ENCODE measurements around the gene TTLL9.

The TTLL9 gene

DNA sequence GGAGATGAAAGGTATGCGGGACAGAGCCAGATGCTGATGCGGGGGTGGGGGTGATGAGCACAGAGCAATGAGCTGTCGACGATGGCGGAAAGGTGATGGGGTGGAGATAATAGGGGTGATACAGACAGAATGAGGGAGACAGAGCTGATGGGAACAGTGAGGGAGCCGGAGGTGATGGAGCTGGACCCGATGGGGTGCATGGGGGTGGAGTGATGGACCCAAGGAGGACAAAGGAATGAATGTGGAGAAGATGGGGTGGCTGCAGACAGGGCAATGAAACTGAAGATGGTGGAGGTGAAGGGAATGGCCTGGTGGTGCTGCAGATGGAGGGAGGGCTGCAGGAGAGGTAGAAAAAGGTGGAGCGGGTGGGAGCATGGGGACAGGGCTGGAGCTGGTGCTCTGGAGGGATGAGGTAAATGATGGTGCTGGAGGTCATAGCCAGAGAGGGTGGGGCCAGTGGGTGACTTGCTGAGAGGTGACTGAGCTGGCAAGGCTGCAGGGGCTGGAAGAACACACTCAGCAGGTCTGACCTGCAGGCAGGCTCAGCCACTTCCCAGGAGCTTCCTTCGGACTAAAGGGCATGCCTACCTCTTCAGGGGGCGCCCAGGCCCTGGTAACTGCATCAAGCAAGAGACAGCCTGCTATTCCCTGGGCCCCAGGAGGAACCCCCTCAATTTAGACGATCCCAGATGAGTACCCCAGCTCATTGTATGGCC lies 19.0 kb upstream of the TTLL9 start:
- Histone ChIP-seq H3K4me3 (ENCODE audit: low read depth, low read length) (no peak overlapping the region), H3K36me3 (no peaks in the 10 kb centered on the region), H3K27me3 (ENCODE audit: insufficient read depth, low read depth, severe bottlenecking) (no peaks in the 10 kb centered on the region), H3K9me3 (ENCODE audit: severe bottlenecking) (no peaks in the 10 kb centered on the region), H3K27ac (no peak overlapping the region)
- TF ChIP-seq, protein P1, sequence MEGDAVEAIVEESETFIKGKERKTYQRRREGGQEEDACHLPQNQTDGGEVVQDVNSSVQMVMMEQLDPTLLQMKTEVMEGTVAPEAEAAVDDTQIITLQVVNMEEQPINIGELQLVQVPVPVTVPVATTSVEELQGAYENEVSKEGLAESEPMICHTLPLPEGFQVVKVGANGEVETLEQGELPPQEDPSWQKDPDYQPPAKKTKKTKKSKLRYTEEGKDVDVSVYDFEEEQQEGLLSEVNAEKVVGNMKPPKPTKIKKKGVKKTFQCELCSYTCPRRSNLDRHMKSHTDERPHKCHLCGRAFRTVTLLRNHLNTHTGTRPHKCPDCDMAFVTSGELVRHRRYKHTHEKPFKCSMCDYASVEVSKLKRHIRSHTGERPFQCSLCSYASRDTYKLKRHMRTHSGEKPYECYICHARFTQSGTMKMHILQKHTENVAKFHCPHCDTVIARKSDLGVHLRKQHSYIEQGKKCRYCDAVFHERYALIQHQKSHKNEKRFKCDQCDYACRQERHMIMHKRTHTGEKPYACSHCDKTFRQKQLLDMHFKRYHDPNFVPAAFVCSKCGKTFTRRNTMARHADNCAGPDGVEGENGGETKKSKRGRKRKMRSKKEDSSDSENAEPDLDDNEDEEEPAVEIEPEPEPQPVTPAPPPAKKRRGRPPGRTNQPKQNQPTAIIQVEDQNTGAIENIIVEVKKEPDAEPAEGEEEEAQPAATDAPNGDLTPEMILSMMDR (IDR thresholded peaks at IDR 0.05; ENCODE audit: low read depth, low read length), result no peak
- DNase-seq, result no peak

DNA sequence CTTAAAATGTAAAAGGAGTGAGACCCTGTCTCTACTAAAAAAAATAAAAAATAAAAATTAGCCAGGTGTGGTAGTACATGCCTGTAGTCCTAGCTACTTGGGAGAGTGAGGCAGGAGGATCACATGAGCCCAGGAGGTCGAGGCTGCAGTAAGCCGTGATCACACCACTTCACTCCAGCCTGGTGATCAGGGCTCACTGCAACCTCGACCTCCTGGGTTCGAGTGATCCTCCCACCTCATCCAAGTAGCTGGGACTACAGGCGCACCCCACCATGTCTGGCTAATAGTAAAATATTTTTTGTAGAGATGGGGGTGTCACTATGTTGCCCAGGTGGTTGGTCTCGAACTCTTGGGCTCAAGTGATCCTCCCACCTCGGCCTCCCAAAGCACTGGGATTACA lies 17.0 kb upstream of the TTLL9 start:
- DNase-seq, result no peak
- H3K27me3 ChIP-seq (ENCODE audit: insufficient read depth, low read depth, severe bottlenecking), result no peaks in the 10 kb centered on the region

GRCh38 chr20:31856516-31856915 lies 13.9 kb upstream of the TTLL9 start:
- H3K27me3 ChIP-seq (ENCODE audit: insufficient read depth, low read depth, severe bottlenecking), result no peaks in the 10 kb centered on the region
- H3K36me3 ChIP-seq, result 0 out of 2 replicates have a peak, but pooled peaks cover 2% of the 10 kb centered on the region
- H3K9me3 ChIP-seq (ENCODE audit: severe bottlenecking), result no peaks in the 10 kb centered on the region
- no peak overlapping the region for H3K4me3 ChIP-seq (ENCODE audit: low read depth, low read length)
- TF ChIP-seq, protein P1 (IDR thresholded peaks at IDR 0.05; ENCODE audit: low read depth, low read length), result no peak
- no peak for DNase-seq
- H3K27ac ChIP-seq, result no peak overlapping the region

More for the DNA sequence above, 17.0 kb upstream of the TTLL9 start:
- TF ChIP-seq, protein P1 (IDR thresholded peaks at IDR 0.05; ENCODE audit: low read depth, low read length), result no peak
- Histone ChIP-seq H3K4me3 (ENCODE audit: low read depth, low read length) (no peak overlapping the region), H3K27ac (no peak overlapping the region), H3K9me3 (ENCODE audit: severe bottlenecking) (no peaks in the 10 kb centered on the region), H3K36me3 (no peaks in the 10 kb centered on the region)

DNA sequence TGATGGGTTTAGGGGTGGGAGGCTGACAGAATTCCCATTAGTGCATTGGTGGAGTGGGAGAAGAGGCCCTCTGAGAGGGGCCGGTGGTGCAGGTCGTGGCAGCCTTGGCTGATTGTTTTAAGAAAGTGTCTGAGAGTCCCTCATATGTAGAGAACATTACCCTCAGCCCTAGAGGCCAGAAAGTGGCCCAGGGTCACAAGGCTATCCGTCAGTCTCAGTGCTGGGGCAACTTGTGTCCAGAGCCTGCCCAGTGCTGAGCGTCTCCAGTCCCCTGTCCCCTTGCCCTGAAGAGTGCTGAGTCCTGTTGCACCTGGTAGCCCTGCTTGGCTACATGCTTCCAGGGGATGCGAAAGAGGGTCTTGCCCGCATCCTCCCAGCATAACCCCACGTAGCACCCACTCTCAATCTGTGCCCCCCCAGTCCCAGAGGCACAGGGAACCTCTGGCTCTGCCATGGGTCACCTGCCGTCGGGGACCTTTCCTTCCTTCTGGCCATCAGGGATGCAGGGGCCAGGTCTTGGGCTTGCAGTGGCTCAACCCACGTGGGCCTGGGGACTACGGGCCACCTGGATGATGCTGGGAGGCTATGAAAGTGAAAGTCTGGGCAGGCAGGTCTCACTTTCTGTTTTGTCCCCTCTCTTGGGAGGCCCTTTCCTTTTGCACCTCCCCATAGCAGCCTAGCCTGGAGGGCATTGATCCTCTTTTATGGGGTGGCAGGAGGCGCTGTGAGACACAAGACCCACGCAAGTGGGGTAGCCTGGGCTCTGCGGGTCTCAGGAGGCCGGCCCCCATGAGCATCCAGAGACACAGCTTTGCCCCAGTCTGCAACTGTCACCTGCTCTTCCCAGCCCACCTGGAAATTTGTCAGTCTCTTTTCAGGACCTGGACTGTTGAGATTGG lies 12.3 kb upstream of the TTLL9 start:
- Histone ChIP-seq H3K9me3 (ENCODE audit: severe bottlenecking) (no peaks in the 10 kb centered on the region), H3K27ac (no peak overlapping the region), H3K4me3 (ENCODE audit: low read depth, low read length) (no peak overlapping the region), H3K36me3 (0 out of 2 replicates have a peak, but pooled peaks cover 2% of the 10 kb centered on the region), H3K27me3 (ENCODE audit: insufficient read depth, low read depth, severe bottlenecking) (no peaks in the 10 kb centered on the region)
- TF ChIP-seq, protein P1 (IDR thresholded peaks at IDR 0.05; ENCODE audit: low read depth, low read length), result no peak
- DNase-seq, result no peak

GRCh38 chr20:31858760-31859083 lies 11.7 kb upstream of the TTLL9 start:
- H3K27ac ChIP-seq, result no peak overlapping the region
- H3K36me3 ChIP-seq, result 0 out of 2 replicates have a peak, but pooled peaks cover 2% of the 10 kb centered on the region
- no peaks in the 10 kb centered on the region for H3K9me3 ChIP-seq (ENCODE audit: severe bottlenecking)
- TF ChIP-seq, protein P1 (IDR thresholded peaks at IDR 0.05; ENCODE audit: low read depth, low read length), result no peak
- no peak overlapping the region for H3K4me3 ChIP-seq (ENCODE audit: low read depth, low read length)
- no peak for DNase-seq
- H3K27me3 ChIP-seq (ENCODE audit: insufficient read depth, low read depth, severe bottlenecking), result no peaks in the 10 kb centered on the region

Measured in WERI-Rb-1 (cell line).